ENCODE measurements around the gene TGFBR3.

- TF ChIP-seq EZH2phosphoT487 (IDR thresholded peaks at IDR 0.05; ENCODE audit: low read depth, severe bottlenecking, unreplicated experiment) (no peak), CTCF (IDR thresholded peaks at IDR 0.05; ENCODE audit: poor library complexity) (no peak)
Observed at GRCh38 chr1:91818713-91818975, 67.3 kb downstream of the TGFBR3 start.
